Astrocyte (in vitro differentiated cells and primary cell): ENCODE data around the gene TRMT1.

ENCODE experiments used
- EZH2 ChIP-seq: IDR thresholded peaks from 2 replicates; pipeline ENCODE4 v1.6.1; 2012; ENCODE audit warnings: mild to moderate bottlenecking, low read length, inconsistent platforms; ENCODE audit not compliant: insufficient read depth
- TF ChIP-seq, protein P1 (sequence below): IDR thresholded peaks from 2 replicates; pipeline ENCODE4 v1.5.1; 2011; ENCODE audit warnings: low read depth, mild to moderate bottlenecking, inconsistent platforms, low read length, moderate library complexity; ENCODE audit not compliant: insufficient read depth

DNA sequence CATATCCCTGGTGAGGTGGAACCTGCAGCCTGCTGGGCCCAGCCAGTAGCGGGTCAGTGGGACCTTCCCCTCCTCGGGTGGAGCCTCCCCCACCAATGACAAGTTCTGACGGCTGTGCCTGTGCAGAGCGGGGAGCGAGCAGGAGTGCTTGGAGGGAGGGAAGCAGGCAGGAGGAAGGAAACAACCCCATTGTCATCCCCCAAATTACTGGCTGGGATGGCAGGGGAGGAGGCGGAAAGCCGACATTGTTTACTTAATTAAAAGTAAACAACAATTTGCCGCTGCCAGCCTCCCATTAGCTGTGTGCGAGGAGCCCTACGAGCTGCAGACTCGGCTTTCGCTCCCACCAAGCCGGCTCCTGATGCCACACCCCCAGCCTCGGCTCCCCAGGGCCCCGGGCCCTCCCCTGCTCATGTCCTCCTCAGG, 59.4 kb downstream of the TRMT1 start:
- TF ChIP-seq, protein P1, sequence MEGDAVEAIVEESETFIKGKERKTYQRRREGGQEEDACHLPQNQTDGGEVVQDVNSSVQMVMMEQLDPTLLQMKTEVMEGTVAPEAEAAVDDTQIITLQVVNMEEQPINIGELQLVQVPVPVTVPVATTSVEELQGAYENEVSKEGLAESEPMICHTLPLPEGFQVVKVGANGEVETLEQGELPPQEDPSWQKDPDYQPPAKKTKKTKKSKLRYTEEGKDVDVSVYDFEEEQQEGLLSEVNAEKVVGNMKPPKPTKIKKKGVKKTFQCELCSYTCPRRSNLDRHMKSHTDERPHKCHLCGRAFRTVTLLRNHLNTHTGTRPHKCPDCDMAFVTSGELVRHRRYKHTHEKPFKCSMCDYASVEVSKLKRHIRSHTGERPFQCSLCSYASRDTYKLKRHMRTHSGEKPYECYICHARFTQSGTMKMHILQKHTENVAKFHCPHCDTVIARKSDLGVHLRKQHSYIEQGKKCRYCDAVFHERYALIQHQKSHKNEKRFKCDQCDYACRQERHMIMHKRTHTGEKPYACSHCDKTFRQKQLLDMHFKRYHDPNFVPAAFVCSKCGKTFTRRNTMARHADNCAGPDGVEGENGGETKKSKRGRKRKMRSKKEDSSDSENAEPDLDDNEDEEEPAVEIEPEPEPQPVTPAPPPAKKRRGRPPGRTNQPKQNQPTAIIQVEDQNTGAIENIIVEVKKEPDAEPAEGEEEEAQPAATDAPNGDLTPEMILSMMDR = no peak
- no peak for TF ChIP-seq EZH2
